Measurements from ENCODE around the gene STEAP3. TPM values are rescaled to one million over a fixed set of nuclear protein-coding genes. Genes with fewer than 3 reads are reported as not detected.

STEAP3 gene
- total RNA-seq, 1 experiment from 2014 or later = 27.3 TPM

DNA sequence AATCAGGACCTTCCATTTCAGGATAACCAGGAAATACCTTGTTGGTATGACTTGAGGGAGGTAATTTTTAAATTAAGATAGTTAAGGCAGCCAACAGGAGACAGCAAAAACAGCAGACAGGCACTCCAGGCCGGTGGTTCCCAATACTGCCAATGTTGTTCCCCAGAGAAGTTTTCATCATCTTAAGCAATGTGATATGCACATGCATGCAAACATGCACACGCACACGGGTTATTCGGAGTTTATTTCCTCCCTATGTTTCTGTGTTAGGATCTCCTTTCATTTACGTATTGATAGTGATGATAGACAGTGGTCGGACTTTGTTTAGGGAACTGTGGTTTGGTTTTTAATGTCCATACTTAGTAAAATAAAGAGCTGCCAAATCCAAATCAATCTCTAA is 55.3 kb downstream of the STEAP3 start:
- DNase-seq = no peak
- H3K4me3 ChIP-seq (ENCODE audit: low read length) = no peak overlapping the region
- CTCF ChIA-PET = no interaction called here

DNA sequence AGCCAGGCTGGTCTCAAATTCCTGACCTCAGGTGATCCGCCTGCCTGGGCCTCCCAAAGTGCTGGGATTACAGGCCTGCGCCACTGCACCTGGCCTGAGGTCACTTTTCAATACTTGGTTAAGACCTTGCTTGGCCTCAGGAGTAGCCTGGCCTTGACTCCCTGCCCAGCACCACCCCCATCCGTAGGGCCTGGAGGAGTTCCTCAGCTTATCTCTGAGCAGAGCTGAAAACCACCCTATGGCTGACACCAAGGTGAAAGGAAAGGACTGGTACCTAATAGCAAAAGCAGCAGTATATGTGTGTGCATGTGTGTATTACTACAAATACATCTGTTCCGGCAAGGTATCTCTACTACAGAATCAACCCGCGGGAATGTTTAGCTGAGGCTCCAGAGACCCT is 56.0 kb downstream of the STEAP3 start:
- Histone ChIP-seq H3K4me1 (ENCODE audit: insufficient read depth, low read length) (peaks cover 18% of the 10 kb centered on the region), H3K27me3 (ENCODE audit: low read length) (no peaks in the 10 kb centered on the region), H3K9ac (ENCODE audit: low read length) (no peak overlapping the region), H2AFZ (ENCODE audit: low read length) (no peak overlapping the region), H3K36me3 (ENCODE audit: low read depth, low read length) (no peaks in the 10 kb centered on the region), H3K79me2 (ENCODE audit: low read length) (no peaks in the 10 kb centered on the region), H3K9me3 (ENCODE audit: low read length) (no peaks in the 10 kb centered on the region), H3K4me3 (ENCODE audit: low read length) (no peak overlapping the region), H3K4me2 (ENCODE audit: low read length) (no peak overlapping the region), H3K9me2 (replicated peaks; ENCODE audit: low read length) (no peaks in the 10 kb centered on the region), H4K20me1 (ENCODE audit: low read length) (no peaks in the 10 kb centered on the region), H3F3A (ENCODE audit: low read length, unreplicated experiment) (no peaks in the 10 kb centered on the region), H3K27ac (ENCODE audit: low read length) (no peak overlapping the region)
- BruUV-seq (replicated peaks) = no TSS peak
- no peak for TF ChIP-seq EZH2phosphoT487 (IDR thresholded peaks at IDR 0.05; ENCODE audit: borderline replicate concordance, low read length)
- TF ChIP-seq, protein P1, sequence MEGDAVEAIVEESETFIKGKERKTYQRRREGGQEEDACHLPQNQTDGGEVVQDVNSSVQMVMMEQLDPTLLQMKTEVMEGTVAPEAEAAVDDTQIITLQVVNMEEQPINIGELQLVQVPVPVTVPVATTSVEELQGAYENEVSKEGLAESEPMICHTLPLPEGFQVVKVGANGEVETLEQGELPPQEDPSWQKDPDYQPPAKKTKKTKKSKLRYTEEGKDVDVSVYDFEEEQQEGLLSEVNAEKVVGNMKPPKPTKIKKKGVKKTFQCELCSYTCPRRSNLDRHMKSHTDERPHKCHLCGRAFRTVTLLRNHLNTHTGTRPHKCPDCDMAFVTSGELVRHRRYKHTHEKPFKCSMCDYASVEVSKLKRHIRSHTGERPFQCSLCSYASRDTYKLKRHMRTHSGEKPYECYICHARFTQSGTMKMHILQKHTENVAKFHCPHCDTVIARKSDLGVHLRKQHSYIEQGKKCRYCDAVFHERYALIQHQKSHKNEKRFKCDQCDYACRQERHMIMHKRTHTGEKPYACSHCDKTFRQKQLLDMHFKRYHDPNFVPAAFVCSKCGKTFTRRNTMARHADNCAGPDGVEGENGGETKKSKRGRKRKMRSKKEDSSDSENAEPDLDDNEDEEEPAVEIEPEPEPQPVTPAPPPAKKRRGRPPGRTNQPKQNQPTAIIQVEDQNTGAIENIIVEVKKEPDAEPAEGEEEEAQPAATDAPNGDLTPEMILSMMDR (conservative IDR thresholded peaks at IDR 0.05; ENCODE audit: low read depth, low read length) = no peak
- no peak for TF ChIP-seq EZH2 (IDR thresholded peaks at IDR 0.05; ENCODE audit: low read length, unreplicated experiment)
- ChIA-PET POLR2A (ENCODE audit: unreplicated experiment) (interaction anchor here (0.6 kb wide), 1 partner anchor 253 kb away, joined by 3 read pairs; no protein-coding TSS in a partner anchor), CTCF (no interaction called here)
- DNase-seq = no peak
- no peak for ATAC-seq
- intact Hi-C loops (cut with micrococcal nuclease) = no loop called here

More for the DNA sequence above, 55.3 kb downstream of the STEAP3 start:
- POLR2A ChIA-PET (ENCODE audit: unreplicated experiment) = no interaction called here
- Histone ChIP-seq H4K20me1 (ENCODE audit: low read length) (no peaks in the 10 kb centered on the region), H3K27ac (ENCODE audit: low read length) (no peak overlapping the region), H3K36me3 (ENCODE audit: low read depth, low read length) (no peaks in the 10 kb centered on the region), H3K9me2 (replicated peaks; ENCODE audit: low read length) (no peaks in the 10 kb centered on the region), H3K79me2 (ENCODE audit: low read length) (no peaks in the 10 kb centered on the region), H3K4me2 (ENCODE audit: low read length) (no peak overlapping the region), H2AFZ (ENCODE audit: low read length) (no peak overlapping the region), H3K4me1 (ENCODE audit: insufficient read depth, low read length) (peaks cover 12% of the 10 kb centered on the region), H3K27me3 (ENCODE audit: low read length) (no peaks in the 10 kb centered on the region), H3K9me3 (ENCODE audit: low read length) (no peaks in the 10 kb centered on the region), H3F3A (ENCODE audit: low read length, unreplicated experiment) (no peaks in the 10 kb centered on the region), H3K9ac (ENCODE audit: low read length) (no peak overlapping the region)
- intact Hi-C loops (cut with micrococcal nuclease) = no loop called here
- ATAC-seq = no peak
- TF ChIP-seq EZH2 (IDR thresholded peaks at IDR 0.05; ENCODE audit: low read length, unreplicated experiment) = no peak
- TF ChIP-seq, protein P1 (conservative IDR thresholded peaks at IDR 0.05; ENCODE audit: low read depth, low read length) = no peak
- no peak for TF ChIP-seq EZH2phosphoT487 (IDR thresholded peaks at IDR 0.05; ENCODE audit: borderline replicate concordance, low read length)
- BruUV-seq (replicated peaks) = no TSS peak

DNA sequence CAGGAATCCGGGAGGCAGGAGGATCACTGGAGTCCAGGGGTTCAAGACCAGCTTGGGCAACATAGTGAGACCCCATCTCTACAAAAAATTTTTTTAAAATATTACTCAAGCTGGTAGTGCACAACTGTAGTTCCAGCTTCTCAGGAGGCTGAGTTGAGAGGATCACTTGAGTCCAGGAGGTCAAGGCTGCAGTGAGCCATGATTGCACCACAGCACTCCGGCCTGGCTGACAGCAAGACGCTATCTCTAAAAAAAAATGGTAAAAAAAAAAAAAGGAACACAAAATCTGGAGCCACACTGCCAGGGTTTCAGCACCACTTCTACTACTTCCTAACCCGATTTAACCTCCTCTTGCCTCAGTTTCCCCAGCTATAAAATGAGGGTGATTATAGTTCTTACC is 57.0 kb downstream of the STEAP3 start:
- intact Hi-C loops (cut with micrococcal nuclease) = no loop called here

More for the DNA sequence above, 57.0 kb downstream of the STEAP3 start:
- H3K4me1 ChIP-seq (ENCODE audit: insufficient read depth, low read length) = peaks cover 18% of the 10 kb centered on the region
- ATAC-seq = no peak
- no peak overlapping the region for H3K4me3 ChIP-seq (ENCODE audit: low read length)
- BruUV-seq (replicated peaks) = no TSS peak
- no peaks in the 10 kb centered on the region for H3K79me2 ChIP-seq (ENCODE audit: low read length)
- H3K36me3 ChIP-seq (ENCODE audit: low read depth, low read length) = no peaks in the 10 kb centered on the region
- H3K27me3 ChIP-seq (ENCODE audit: low read length) = no peaks in the 10 kb centered on the region
- no peak overlapping the region for H3K4me2 ChIP-seq (ENCODE audit: low read length)
- no peak overlapping the region for H3K27ac ChIP-seq (ENCODE audit: low read length)
- H2AFZ ChIP-seq (ENCODE audit: low read length) = no peak overlapping the region
- ChIA-PET POLR2A (ENCODE audit: unreplicated experiment) (no interaction called here), CTCF (no interaction called here)
- no peak overlapping the region for H3K9ac ChIP-seq (ENCODE audit: low read length)
- no peak for DNase-seq
- no peaks in the 10 kb centered on the region for H4K20me1 ChIP-seq (ENCODE audit: low read length)
- no peaks in the 10 kb centered on the region for H3K9me3 ChIP-seq (ENCODE audit: low read length)
- TF ChIP-seq, protein P1 (conservative IDR thresholded peaks at IDR 0.05; ENCODE audit: low read depth, low read length) = no peak
- TF ChIP-seq EZH2 (IDR thresholded peaks at IDR 0.05; ENCODE audit: low read length, unreplicated experiment) (no peak), EZH2phosphoT487 (IDR thresholded peaks at IDR 0.05; ENCODE audit: borderline replicate concordance, low read length) (no peak)
- no peaks in the 10 kb centered on the region for H3K9me2 ChIP-seq (replicated peaks; ENCODE audit: low read length)
- no peaks in the 10 kb centered on the region for H3F3A ChIP-seq (ENCODE audit: low read length, unreplicated experiment)

Data from PC-3 (cell line).